Upper lobe of right lung (tissue), 1 donor: ENCODE measurements around the gene TVP23C. TPM values are rescaled to one million over a fixed set of nuclear protein-coding genes. Genes with fewer than 3 reads are reported as not detected.

Experiments
- ATAC-seq: fragments of 200-7000 bp; cut with Tn5 transposase; one replicate; pipeline ENCODE4 v1.9.1; 2020; ENCODE audit warnings: mild to moderate bottlenecking, moderate library complexity
- DNase-seq: peaks from one replicate; pipeline ENCODE4 v3.0.0-alpha.2; 2020
- H3K27ac ChIP-seq: fragments of 200-600 bp; one replicate; pipeline ENCODE4 v1.8.0; 2022
- H3K27me3 ChIP-seq: fragments of 200-600 bp; one replicate; pipeline ENCODE4 v1.8.0; 2022; ENCODE audit warnings: mild to moderate bottlenecking
- H3K36me3 ChIP-seq: fragments of 200-600 bp; one replicate; pipeline ENCODE4 v1.8.0; 2022
- H3K4me1 ChIP-seq: fragments of 200-600 bp; one replicate; pipeline ENCODE4 v1.8.0; 2022
- H3K4me3 ChIP-seq: fragments of 200-600 bp; one replicate; pipeline ENCODE4 v1.8.0; 2022; ENCODE audit warnings: mild to moderate bottlenecking
- H3K9me3 ChIP-seq: fragments of 200-600 bp; one replicate; pipeline ENCODE4 v1.8.0; 2022
- intact Hi-C: fragments of 100-400 bp; cut with DNase I; formaldehyde crosslinking; loops from one replicate; pipeline ENCODE4 v1.11.0; 2022
- total RNA-seq: library from RNA; stranded (reverse); fragmentation: NEBNext Ultra II Directional; extraction: Animal tissue kit (Norgen Biotek cat#: 25700); gene quantifications from one replicate; pipeline ENCODE4 v1.2.1, GENCODE V29; 2021
- TF ChIP-seq, protein P1 (sequence below): fragments of 200-600 bp; IDR thresholded peaks from one replicate; pipeline ENCODE4 v1.8.0; 2022; ENCODE audit warnings: antibody characterized with exemption
- donor health status: DM: no; HTN: yes; CAD: no; lungs with severe emphysema.

The TVP23C gene
- total RNA-seq, 1 donor from 2014 or later = 18.4 TPM

DNA sequence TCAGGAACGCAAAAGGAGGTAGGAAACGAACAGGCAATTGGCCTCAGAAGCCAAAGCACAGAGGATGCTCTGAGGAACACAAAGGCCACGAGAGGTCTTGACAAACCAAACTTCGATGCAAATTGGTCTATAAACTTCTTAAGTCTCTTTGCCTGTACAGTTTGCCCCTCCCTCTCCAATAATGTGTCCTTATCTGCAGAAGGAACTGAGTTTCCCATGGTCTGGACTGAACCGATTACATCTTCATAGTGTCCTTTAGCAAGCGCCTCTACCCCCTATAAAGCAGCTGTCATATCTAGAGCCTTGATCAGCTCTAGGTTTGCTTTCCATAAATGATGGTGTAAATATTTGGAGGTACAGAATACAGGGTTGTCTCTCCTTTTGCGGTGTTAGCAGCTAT is 92.7 kb downstream of the TVP23C start:
- no peaks in the 10 kb centered on the region for H3K9me3 ChIP-seq
- no peaks in the 10 kb centered on the region for H3K27me3 ChIP-seq
- H3K27ac ChIP-seq = no peak overlapping the region
- intact Hi-C loops = no loop called here
- H3K36me3 ChIP-seq = no peaks in the 10 kb centered on the region
- no peak for ATAC-seq
- DNase-seq = no peak
- TF ChIP-seq, protein P1, sequence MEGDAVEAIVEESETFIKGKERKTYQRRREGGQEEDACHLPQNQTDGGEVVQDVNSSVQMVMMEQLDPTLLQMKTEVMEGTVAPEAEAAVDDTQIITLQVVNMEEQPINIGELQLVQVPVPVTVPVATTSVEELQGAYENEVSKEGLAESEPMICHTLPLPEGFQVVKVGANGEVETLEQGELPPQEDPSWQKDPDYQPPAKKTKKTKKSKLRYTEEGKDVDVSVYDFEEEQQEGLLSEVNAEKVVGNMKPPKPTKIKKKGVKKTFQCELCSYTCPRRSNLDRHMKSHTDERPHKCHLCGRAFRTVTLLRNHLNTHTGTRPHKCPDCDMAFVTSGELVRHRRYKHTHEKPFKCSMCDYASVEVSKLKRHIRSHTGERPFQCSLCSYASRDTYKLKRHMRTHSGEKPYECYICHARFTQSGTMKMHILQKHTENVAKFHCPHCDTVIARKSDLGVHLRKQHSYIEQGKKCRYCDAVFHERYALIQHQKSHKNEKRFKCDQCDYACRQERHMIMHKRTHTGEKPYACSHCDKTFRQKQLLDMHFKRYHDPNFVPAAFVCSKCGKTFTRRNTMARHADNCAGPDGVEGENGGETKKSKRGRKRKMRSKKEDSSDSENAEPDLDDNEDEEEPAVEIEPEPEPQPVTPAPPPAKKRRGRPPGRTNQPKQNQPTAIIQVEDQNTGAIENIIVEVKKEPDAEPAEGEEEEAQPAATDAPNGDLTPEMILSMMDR = no peak
- no peaks in the 10 kb centered on the region for H3K4me1 ChIP-seq
- H3K4me3 ChIP-seq = no peak overlapping the region

GRCh38 chr17:15469260-15469659 is 94.0 kb downstream of the TVP23C start:
- H3K36me3 ChIP-seq = no peaks in the 10 kb centered on the region
- peaks cover 3% of the 10 kb centered on the region for H3K4me1 ChIP-seq
- ATAC-seq = no peak
- no peaks in the 10 kb centered on the region for H3K9me3 ChIP-seq
- H3K4me3 ChIP-seq = no peak overlapping the region
- TF ChIP-seq, protein P1 = no peak
- no peak overlapping the region for H3K27ac ChIP-seq
- intact Hi-C loops = no loop called here
- DNase-seq = no peak
- H3K27me3 ChIP-seq = no peaks in the 10 kb centered on the region

- Histone ChIP-seq H3K4me1 (peaks cover 14% of the 10 kb centered on the region), H3K9me3 (no peaks in the 10 kb centered on the region), H3K27ac (no peak overlapping the region), H3K36me3 (no peaks in the 10 kb centered on the region), H3K4me3 (no peak overlapping the region), H3K27me3 (no peaks in the 10 kb centered on the region)
- DNase-seq (no peak), ATAC-seq (no peak)
- intact Hi-C loops = no loop called here
- TF ChIP-seq, protein P1 = no peak
These were observed 95.2 kb downstream of the TVP23C start for GRCh38 chr17:15468126-15468525.

GRCh38 chr17:15467592-15467991 is 95.7 kb downstream of the TVP23C start, which contains the start of gene CDRT4:
CDRT4 (minus strand) TSS chr17:15467621; CDS start chr17:15440238, 27,383 bp downstream.
- TF ChIP-seq, protein P1 = no peak
- H3K4me1 ChIP-seq = peaks cover 19% of the 10 kb centered on the region
- intact Hi-C loops = no loop called here
- H3K36me3 ChIP-seq = no peaks in the 10 kb centered on the region
- H3K27me3 ChIP-seq = no peaks in the 10 kb centered on the region
- no peak within 1 kb of the TSS for H3K27ac ChIP-seq
- no peak for DNase-seq
- ATAC-seq = no peak
- H3K4me3 ChIP-seq = no peak within 1 kb of the TSS
- no peaks in the 10 kb centered on the region for H3K9me3 ChIP-seq

DNA sequence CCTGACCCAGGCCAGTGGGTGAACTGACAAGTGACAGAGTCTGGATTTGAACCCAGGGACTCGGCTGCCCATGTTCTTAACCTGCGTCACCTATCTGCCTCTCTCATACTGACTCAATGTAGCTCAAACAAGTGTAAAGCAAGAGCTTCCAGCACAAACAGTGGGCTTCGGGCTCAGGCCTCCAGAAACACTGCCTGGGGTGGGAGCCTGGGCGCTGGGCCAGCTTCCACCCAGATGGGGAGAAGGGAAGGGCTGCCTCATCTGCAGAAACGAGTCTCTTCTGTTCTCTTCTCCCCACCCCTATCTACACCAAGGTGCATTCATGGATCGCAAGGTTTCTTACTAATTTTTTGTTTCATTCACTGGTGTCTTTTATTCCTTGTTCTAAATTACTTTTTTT is 97.2 kb downstream of the TVP23C start:
- ATAC-seq (no peak), DNase-seq (no peak)
- H3K9me3 ChIP-seq = no peaks in the 10 kb centered on the region
- H3K27ac ChIP-seq = no peak overlapping the region
- no peak overlapping the region for H3K4me3 ChIP-seq
- H3K4me1 ChIP-seq = peaks cover 20% of the 10 kb centered on the region
- intact Hi-C loops = no loop called here
- H3K36me3 ChIP-seq = no peaks in the 10 kb centered on the region
- no peaks in the 10 kb centered on the region for H3K27me3 ChIP-seq
- TF ChIP-seq, protein P1 = no peak

- H3K9me3 ChIP-seq = no peaks in the 10 kb centered on the region
- no peaks in the 10 kb centered on the region for H3K36me3 ChIP-seq
- H3K27me3 ChIP-seq = no peaks in the 10 kb centered on the region
- H3K27ac ChIP-seq = no peak overlapping the region
- intact Hi-C loops = no loop called here
- TF ChIP-seq, protein P1 = no peak
- peaks cover 20% of the 10 kb centered on the region for H3K4me1 ChIP-seq
- ATAC-seq (no peak), DNase-seq (no peak)
- H3K4me3 ChIP-seq = no peak overlapping the region
These were observed 98.1 kb downstream of the TVP23C start for GRCh38 chr17:15465045-15465701.
